Fibroblast of pulmonary artery (primary cell): ENCODE measurements around the gene GZMA.
A peak's percentile ranks its signal among the peaks of the same experiment; 100 is the strongest.

Experiments used
- DNase-seq: peaks from one replicate; pipeline ENCODE4 v3.0.0-alpha.2; 2010; ENCODE audit warnings: low read depth
- H3K4me3 ChIP-seq: replicated peaks from 2 replicates; pipeline ENCODE4 v1.5.1; 2011; ENCODE audit warnings: low read depth, mild to moderate bottlenecking, control low read depth, low read length, moderate library complexity
- CTCF ChIP-seq: IDR thresholded peaks from 2 replicates; pipeline ENCODE4 v1.5.1; 2011; ENCODE audit warnings: mild to moderate bottlenecking, control low read depth, low read length, inconsistent platforms; ENCODE audit errors: missing control alignments

GZMA gene

GRCh38 chr5:55102348-55102747, at the start of gene GZMA:
GZMA (plus strand) TSS chr5:55102646; CDS start chr5:55102683, 37 bp downstream.
- TF ChIP-seq CTCF = no peak
- no peak for DNase-seq
- H3K4me3 ChIP-seq = no peak within 1 kb of the TSS

DNA sequence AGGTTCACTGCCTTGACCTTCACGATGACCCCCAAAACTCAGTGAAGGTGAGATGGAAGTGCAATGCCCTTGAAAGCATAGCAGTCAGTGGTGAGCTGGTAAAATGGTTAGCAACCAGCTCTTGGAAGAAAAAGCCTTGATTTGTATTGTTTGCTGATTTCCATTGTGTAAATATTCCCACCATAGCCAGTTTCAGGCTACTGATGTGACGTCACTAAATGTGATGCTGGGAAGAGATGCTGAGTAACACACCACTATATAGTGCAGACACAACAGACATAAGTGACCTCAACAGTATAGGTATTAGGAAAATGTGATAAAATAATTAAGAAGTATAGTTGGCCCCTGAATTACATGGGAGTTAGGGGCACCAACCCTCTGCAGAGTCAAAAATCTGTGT, 47.3 kb upstream of the GZMA start:
- no peak overlapping the region for H3K4me3 ChIP-seq
- TF ChIP-seq CTCF = no peak
- no peak for DNase-seq

- no peak overlapping the region for H3K4me3 ChIP-seq
- DNase-seq = no peak
- no peak for TF ChIP-seq CTCF
Measured at GRCh38 chr5:55062039-55062779, 40.2 kb upstream of the GZMA start.

DNA sequence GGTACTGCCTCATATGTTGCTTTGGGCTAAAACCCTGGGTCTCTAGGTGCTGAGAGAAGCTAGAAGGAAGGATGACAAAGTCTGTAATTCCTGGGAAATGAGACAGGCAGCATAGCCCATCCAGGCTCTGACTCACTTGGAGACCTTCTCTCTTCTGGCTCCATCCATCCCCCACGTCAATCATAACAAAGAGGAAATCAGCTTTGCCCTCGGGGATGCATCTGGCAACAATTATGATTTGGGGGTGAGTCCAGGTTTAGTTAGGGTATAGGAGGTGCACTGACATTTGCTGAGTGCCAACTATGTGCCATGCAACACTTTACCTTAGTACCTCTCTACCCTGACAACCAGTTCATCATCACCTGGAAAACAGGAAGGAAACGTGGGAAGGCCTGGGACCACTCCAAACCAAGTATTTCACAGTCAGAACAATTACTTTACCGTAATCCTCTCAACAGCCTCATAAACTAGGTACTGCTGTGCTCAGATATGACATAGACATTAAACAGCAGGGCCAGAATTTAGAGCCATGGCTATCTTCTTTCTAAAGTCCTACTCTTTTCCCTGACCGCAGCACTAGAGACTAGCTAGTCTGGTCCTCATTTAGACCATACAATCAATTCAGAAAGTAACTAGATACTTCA, 39.1 kb upstream of the GZMA start:
- DNase-seq = peak; percentile 3
- TF ChIP-seq CTCF = no peak
- no peak overlapping the region for H3K4me3 ChIP-seq

DNA sequence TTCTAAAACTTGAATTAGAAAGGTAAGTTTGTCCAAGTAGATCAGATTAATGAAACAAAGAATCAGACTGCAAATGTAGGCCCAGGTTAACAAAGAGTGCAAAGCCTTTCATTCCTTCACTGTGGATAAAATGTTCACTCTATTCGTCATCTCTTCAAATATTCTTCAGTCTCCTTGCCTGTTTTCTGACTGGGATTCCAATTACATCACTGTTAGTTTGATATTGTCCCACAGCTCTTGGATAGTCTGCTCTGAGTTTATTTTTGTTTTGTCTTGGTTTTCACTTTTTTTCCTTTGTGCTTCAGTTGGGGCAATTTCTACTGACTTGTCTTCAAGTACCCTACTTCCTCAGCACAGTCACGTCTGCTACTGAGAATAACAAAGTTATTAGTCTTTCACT, 38.5 kb upstream of the GZMA start:
- no peak for TF ChIP-seq CTCF
- H3K4me3 ChIP-seq = no peak overlapping the region
- DNase-seq = peak; percentile 2

DNA sequence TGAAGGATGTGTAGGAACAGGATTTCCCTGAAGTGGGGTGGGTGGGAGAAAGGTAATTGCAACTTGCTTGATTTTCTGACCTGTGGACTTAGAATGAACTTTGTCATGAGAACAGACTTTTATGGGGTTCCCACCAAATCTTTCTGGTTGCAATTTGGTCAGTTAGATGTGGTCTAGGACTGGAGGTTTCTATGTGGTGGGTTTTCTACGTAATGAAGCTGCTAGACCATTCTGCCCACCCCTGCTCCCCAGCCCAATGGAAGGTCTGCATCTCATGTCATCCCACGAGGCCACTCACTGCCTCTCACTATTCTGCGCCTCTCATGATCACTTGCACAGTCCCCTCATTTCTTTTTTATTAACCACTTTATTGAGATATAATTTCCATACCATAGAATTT, 37.9 kb upstream of the GZMA start:
- TF ChIP-seq CTCF = no peak
- no peak overlapping the region for H3K4me3 ChIP-seq
- no peak for DNase-seq

GRCh38 chr5:55066277-55066676, 36.2 kb upstream of the GZMA start:
- TF ChIP-seq CTCF = no peak
- no peak overlapping the region for H3K4me3 ChIP-seq
- DNase-seq = no peak
